SKM-1 treated with dmso at 0.1 percent for 144 hours (cell line): ENCODE data around the gene VSIR.
A peak's percentile ranks its signal among the peaks of the same experiment; 100 is the strongest.

Source experiments
- DNase-seq: peaks from one replicate; lab custom pipeline; 2025; ENCODE audit not compliant: unreplicated experiment; lab: John Stamatoyannopoulos, UW

Gene VSIR

GRCh38 chr10:71783917-71784678 is 10.8 kb upstream of the VSIR start:
- no peak for DNase-seq

GRCh38 chr10:71782917-71783490 is 9.7 kb upstream of the VSIR start:
- DNase-seq = no peak

GRCh38 chr10:71782221-71782916 is 9.0 kb upstream of the VSIR start:
- no peak for DNase-seq

DNA sequence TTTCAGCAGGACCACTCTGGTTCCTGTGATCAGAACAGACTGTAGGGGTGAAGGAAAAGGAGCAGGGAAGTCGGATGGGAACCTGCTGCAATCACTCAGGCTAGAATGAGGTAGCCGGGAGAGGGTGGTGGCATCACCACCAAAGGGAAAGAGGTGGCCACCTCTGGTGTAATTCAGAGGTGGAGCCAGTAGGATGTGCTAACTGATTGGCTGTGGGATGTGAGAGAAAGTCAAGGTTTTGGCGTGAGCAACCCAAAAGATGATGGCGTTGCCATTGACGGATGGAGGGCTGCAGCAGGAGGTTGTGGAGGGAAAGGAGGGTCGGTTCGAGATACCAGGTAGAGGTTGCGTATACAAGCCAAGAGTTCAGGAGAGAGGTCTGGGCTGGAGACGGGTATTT is 7.4 kb upstream of the VSIR start:
- DNase-seq = no peak

DNA sequence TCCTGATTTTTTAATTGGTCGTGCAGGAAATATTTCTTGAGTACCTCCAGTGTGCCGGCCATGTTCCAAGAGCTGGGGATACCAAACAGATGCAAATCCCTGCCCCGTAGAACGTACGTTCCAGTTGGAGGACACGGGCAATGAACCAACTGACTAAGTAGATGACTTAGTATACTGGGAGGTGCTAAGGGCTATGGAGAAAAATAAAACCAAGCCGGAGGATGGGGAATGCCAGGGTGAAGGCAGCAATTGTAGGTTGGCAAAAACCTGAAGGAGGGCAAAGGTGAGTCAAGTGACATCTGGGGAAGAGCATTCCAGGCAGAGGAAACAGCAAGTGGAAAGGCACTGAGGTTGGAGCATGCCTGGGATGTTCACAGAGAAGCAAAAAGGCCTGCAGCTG is 6.8 kb upstream of the VSIR start:
- no peak for DNase-seq

DNA sequence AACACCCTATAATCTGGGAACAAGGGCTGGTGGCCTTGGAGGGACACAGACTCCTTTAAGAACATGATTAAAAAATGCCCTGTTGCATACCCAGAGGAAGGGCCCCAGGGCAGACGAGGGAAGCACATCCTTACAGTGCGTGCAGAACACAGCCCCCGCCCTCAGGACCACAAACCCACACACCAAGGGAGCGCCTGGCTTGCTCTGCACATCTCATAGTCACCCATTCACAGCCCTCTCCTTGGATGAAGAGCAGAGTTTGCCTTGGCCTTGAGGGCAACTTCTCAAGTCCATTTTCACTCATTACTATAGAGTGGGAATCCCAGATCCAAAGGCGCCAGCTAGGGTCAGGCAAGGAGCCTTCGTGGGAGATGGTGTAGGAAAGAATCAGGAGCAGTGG is 6.3 kb upstream of the VSIR start:
- no peak for DNase-seq

DNA sequence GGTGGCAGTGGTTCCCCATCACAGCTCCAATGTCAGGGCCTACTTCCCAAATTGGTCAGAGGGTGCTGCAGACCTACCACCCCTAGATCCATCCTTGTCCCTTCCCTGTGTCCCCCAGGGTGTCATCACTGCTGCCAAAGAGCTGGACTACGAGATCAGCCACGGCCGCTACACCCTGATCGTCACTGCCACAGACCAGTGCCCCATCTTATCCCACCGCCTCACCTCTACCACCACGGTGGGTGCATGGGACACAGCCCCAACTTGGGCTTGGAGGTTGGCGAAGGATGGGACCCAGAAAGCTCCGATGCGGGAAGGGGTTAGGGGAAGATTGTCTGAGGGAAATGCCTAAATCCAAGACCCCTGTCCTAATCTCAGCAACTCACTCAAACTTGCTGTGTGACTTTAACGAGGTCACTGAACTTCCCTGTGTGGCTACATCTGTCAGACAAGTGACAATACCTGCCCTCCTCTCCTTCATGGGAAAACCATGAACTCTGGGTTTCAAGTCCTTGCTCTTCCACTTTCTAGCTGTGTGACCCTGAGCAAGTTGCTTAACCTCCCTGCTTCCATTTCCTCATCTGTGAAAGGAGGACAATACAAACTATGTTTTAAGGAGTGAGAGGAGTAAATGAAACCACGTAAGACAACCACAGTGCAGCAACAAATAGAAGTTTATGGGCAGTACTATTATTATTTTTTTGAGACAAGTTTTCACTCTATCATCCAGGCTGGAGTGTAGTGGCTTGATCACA is 4.9 kb upstream of the VSIR start:
- DNase-seq = peak; percentile 20

DNA sequence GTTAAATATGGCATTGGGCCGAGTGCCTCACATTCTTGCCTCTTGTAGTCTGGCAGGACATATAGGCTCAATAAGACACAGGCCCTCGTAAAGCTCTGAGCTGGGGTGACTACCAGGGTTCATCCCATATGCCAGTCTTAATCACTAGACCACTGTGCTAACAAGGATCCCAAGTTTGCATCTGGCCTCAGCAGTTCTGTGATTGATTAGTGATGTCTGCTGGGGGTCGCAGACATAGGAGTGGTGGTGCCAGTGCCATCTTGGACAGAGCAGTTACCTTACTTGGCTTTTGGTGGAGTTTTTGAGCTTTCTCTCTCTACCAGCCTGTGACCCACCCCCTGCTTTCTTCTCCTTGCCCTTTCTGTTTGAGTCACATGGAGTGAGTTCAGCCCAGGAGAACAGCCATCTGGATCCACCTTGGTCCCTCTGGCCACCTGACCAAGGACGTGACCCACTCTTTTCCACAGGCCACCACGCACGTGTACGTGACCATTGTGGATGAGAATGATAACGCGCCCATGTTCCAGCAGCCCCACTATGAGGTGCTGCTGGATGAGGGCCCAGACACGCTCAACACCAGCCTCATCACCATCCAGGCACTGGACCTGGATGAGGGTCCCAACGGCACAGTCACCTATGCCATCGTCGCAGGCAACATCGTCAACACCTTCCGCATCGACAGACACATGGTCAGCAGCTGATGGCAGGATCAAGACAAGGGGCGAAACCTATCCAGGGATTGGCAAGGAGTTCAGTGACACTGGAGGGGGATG is 4.1 kb upstream of the VSIR start:
- no peak for DNase-seq

GRCh38 chr10:71776481-71776925 is 3.2 kb upstream of the VSIR start:
- peak; percentile 73 for DNase-seq

DNA sequence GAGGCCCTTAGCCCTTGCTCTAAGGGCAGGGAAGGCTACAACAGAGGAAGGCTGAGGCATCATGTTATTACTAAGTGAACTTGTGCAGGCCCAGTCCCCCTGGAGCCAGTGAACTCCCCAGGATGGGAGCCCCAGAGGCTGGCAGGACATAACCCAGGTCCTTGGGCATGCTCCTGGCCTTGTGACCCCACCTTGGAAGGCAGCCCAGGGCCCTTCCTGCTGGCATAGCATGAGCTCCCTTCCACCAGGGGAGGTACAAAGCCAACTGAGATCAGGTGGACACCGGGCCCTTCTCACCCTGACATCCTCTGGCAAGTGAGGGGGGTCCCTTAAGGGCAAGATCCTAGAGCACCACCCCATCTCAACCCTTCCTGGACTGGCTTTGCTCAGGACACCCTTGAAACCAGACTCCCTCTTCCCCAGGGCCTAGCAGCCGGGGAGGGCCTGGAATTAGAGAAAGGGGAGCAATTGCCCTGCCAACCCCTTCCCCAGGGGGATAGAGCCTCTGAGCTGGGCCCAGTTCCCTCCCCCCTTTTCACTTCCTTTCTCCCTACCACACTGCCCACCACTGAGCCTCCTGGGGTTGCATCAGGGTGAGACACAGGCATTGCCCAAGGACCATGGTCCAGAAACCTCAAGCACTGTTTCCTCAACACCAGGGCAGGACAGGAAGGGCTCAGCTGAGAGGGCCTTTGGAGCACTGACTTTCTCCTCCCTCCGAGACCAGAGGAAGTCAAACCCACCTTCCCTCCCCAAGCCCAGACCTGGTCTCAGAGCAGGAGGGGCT is 1.8 kb upstream of the VSIR start:
- DNase-seq = peak; percentile 97

GRCh38 chr10:71772832-71773220 is 494 bp downstream of the VSIR start:
- no peak for DNase-seq

- DNase-seq = no peak
Measured at GRCh38 chr10:71771821-71772617, 1.3 kb downstream of the VSIR start.

DNA sequence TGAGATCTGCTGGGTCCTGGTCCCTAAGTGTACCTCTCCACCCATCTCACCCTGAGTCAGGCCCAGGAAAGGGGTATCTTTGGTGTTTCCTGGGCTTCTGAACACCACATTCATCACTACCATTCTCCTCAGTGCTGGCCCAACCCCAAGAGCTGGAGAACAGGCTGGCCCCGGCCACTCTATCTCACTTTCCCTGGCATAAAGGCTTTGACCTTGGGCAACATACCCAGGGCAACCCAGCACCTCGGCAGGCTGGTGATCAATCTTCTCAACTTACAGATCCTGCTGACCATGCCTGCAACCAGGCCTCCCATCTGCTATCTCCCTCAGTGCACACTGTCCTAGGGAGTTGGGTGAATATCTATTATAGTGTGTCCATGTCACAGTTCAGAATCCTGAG is 2.1 kb downstream of the VSIR start:
- DNase-seq = no peak

- DNase-seq = no peak
Measured at GRCh38 chr10:71770789-71771188, 2.5 kb downstream of the VSIR start.

DNA sequence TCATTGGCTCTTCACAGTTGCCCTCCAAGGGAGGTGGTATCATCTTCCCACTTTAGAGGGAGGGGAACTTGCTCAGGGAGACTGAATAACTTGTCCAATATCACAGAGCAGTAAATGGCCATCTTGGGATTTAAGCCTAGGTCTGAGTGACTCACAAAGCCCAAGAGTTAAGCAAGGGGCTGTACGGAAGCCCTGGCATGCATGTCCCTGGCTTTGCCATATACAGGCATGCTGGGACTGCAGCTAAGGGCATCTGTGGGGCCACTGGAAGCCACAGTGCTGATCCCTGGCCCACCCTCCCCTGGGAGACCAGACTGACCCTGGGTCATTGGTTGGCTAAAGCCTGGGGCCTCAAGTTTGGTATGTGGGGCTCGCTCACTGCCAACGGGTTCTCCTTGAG is 3.1 kb downstream of the VSIR start:
- no peak for DNase-seq

- DNase-seq = no peak
Measured at GRCh38 chr10:71769279-71769823, 4.0 kb downstream of the VSIR start.

GRCh38 chr10:71767420-71768035 is 5.8 kb downstream of the VSIR start:
- DNase-seq = no peak

DNA sequence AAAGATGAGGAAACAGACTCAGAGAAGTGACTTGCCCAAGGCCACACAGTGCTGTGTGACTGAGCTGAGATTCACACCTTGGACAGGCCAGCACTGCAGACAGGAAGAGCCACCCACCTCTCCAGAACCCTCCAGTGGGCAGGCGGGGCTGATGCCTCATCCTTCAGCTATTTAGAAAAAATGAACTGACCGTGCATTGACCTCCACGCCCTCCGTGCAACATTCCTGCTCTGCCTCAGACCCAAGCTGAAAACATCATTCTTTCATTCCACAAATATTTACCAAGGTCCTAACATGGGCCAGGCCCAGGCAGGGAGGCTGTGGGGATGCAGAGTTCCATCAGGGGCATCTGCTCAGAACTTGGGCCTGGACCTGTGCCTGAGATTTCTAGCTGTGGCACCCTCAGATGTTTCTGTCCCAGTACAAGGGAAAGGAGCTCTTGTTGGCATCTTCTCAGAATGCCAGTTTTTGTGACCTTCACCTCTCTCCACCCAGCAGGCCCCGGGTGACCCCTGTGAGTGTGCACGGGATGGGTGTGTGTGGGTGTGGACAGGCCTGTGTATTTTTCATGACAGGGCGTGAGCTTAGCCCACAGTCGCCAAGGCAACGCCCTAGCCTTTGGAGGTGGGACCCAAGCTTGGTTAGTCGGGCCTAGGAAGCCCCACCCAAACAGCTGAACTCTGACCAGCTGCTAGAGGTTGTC is 6.5 kb downstream of the VSIR start:
- no peak for DNase-seq
